ENCODE measurements around the gene LYPLAL1. TPM values are rescaled to one million over a fixed set of nuclear protein-coding genes. Genes with fewer than 3 reads are reported as not detected.

The LYPLAL1 gene
- total RNA-seq, 1 donor from 2014 or later = 41.6 TPM

DNA sequence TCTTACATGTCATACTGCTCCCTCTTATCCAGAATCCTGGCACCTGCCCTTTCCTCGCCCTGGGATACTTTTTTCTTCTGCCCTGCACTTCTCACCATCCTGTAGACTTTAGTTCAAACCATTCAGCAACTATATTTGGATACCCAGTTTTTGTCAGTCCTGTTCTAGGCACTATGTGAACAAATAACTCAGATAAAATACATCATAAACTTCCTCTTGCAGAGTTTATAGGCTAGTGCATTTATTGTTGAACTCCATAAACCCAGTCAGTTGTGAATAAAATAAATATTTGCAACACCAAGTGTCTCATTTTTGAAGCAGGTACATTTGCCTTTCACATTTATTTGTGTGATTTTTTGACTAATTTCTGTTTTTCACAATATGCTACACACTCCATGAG, 4.3 kb downstream of the LYPLAL1 start:
- DNase-seq (no peak), ATAC-seq (no peak)
- Histone ChIP-seq H3K4me3 (no peak overlapping the region), H3K36me3 (no peaks in the 10 kb centered on the region), H3K9me3 (no peaks in the 10 kb centered on the region), H3K4me1 (peaks cover 21% of the 10 kb centered on the region), H3K27ac (no peak overlapping the region), H3K27me3 (ENCODE audit: low read depth) (no peaks in the 10 kb centered on the region)
- TF ChIP-seq, protein P1, sequence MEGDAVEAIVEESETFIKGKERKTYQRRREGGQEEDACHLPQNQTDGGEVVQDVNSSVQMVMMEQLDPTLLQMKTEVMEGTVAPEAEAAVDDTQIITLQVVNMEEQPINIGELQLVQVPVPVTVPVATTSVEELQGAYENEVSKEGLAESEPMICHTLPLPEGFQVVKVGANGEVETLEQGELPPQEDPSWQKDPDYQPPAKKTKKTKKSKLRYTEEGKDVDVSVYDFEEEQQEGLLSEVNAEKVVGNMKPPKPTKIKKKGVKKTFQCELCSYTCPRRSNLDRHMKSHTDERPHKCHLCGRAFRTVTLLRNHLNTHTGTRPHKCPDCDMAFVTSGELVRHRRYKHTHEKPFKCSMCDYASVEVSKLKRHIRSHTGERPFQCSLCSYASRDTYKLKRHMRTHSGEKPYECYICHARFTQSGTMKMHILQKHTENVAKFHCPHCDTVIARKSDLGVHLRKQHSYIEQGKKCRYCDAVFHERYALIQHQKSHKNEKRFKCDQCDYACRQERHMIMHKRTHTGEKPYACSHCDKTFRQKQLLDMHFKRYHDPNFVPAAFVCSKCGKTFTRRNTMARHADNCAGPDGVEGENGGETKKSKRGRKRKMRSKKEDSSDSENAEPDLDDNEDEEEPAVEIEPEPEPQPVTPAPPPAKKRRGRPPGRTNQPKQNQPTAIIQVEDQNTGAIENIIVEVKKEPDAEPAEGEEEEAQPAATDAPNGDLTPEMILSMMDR (IDR thresholded peaks at IDR 0.05) = no peak
- intact Hi-C loops (cut with DNase I) = no loop called here

GRCh38 chr1:219179293-219179692, 5.6 kb downstream of the LYPLAL1 start:
- Histone ChIP-seq H3K4me3 (no peak overlapping the region), H3K4me1 (peaks cover 21% of the 10 kb centered on the region), H3K27ac (no peak overlapping the region), H3K9me3 (no peaks in the 10 kb centered on the region), H3K27me3 (ENCODE audit: low read depth) (no peaks in the 10 kb centered on the region), H3K36me3 (no peaks in the 10 kb centered on the region)
- intact Hi-C loops (cut with DNase I) = no loop called here
- DNase-seq = no peak
- TF ChIP-seq, protein P1 (IDR thresholded peaks at IDR 0.05) = no peak
- peak in 1 of 2 donors; percentile 69 for ATAC-seq

DNA sequence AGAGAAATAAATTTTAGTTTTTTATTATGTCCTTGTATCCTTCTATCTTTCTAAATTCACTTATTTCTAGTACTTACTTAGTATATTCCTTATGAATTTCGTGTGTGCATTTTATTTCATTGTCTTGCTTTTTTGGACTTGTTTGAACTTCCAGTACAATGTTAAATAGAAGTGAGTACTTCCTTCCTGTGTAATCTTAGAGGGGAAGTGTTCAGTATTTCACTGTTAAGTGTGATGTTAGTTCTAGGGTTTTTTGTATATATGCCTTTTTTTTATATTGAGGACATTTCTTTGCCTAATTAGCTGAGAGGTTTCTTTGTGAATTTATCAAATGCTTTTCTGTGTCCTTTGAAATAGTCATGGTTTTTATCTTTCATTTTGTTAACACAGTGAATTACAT, 10.7 kb downstream of the LYPLAL1 start:
- TF ChIP-seq, protein P1 (IDR thresholded peaks at IDR 0.05) = no peak
- Histone ChIP-seq H3K9me3 (no peaks in the 10 kb centered on the region), H3K4me3 (no peak overlapping the region), H3K27ac (no peak overlapping the region), H3K36me3 (no peaks in the 10 kb centered on the region), H3K27me3 (ENCODE audit: low read depth) (no peaks in the 10 kb centered on the region), H3K4me1 (peaks cover 22% of the 10 kb centered on the region)
- DNase-seq = no peak
- intact Hi-C loops (cut with DNase I) = no loop called here
- ATAC-seq = no peak

GRCh38 chr1:219185486-219186117, 11.9 kb downstream of the LYPLAL1 start:
- DNase-seq = no peak
- Histone ChIP-seq H3K27me3 (ENCODE audit: low read depth) (no peaks in the 10 kb centered on the region), H3K9me3 (no peaks in the 10 kb centered on the region), H3K4me1 (peaks cover 30% of the 10 kb centered on the region), H3K27ac (no peak overlapping the region), H3K4me3 (no peak overlapping the region), H3K36me3 (no peaks in the 10 kb centered on the region)
- intact Hi-C loops (cut with DNase I) = no loop called here
- TF ChIP-seq, protein P1 (IDR thresholded peaks at IDR 0.05) = no peak
- no peak for ATAC-seq

- no peak overlapping the region for H3K4me3 ChIP-seq
- intact Hi-C loops (cut with DNase I) = no loop called here
- no peaks in the 10 kb centered on the region for H3K36me3 ChIP-seq
- peaks cover 30% of the 10 kb centered on the region for H3K4me1 ChIP-seq
- DNase-seq (no peak), ATAC-seq (peak in 1 of 2 donors; percentile 43)
- TF ChIP-seq, protein P1 (IDR thresholded peaks at IDR 0.05) = no peak
- peak overlapping the region; percentile 5 for H3K27ac ChIP-seq
- H3K27me3 ChIP-seq (ENCODE audit: low read depth) = no peaks in the 10 kb centered on the region
- no peaks in the 10 kb centered on the region for H3K9me3 ChIP-seq
Measured at GRCh38 chr1:219188331-219188803, 14.7 kb downstream of the LYPLAL1 start.
